GM12892 (cell line): ENCODE data around the gene ZFPM1.

Experiments
- POLR2A ChIP-seq: IDR thresholded peaks from 2 replicates; pipeline ENCODE4 v1.6.1; 2011; ENCODE audit warnings: low read depth, low read length, control low read depth
- POLR2AphosphoS5 ChIP-seq: IDR thresholded peaks from 2 replicates; pipeline ENCODE4 v1.6.1; 2011; ENCODE audit warnings: low read depth, low read length, control low read depth
- TAF1 ChIP-seq: IDR thresholded peaks from 2 replicates; pipeline ENCODE4 v1.6.1; 2011; ENCODE audit warnings: low read depth, mild to moderate bottlenecking, control low read depth, low read length, borderline replicate concordance

GRCh38 chr16:88429387-88430184 is 23.5 kb upstream of the ZFPM1 start:
- TF ChIP-seq POLR2AphosphoS5 = no peak
- no peak for TF ChIP-seq POLR2A
- TF ChIP-seq TAF1 = no peak
